H1 (cell line): Measurements from ENCODE around the gene FSCN2. TPM values are rescaled to one million over a fixed set of nuclear protein-coding genes. Genes with fewer than 3 reads are reported as not detected.

Experiments used
- ASH2L ChIP-seq: fragments of 200-600, 300-600 bp; sonication (generic); IDR thresholded peaks from one replicate; pipeline ENCODE4 v1.7.1; 2017; ENCODE audit warnings: low read length
- ATF3 ChIP-seq: IDR thresholded peaks from 2 replicates; pipeline ENCODE4 v1.6.1; 2011; ENCODE audit warnings: low read depth, mild to moderate bottlenecking, low read length; ENCODE audit not compliant: insufficient read depth
- CBX8 ChIP-seq: fragments of 300-800, 300-1000 bp; sonication (generic); IDR thresholded peaks from 2 replicates; pipeline ENCODE4 v1.7.1; 2016; ENCODE audit warnings: low read depth, low read length, borderline replicate concordance
- CREB1 ChIP-seq: IDR thresholded peaks from 2 replicates; pipeline ENCODE4 v1.6.1; 2012; ENCODE audit warnings: inconsistent platforms
- EGR1 ChIP-seq: IDR thresholded peaks from 2 replicates; pipeline ENCODE4 v1.6.1; 2011; ENCODE audit warnings: low read depth, low read length, borderline replicate concordance
- EP300 ChIP-seq, 2 experiments: IDR thresholded peaks; 1 replicate in 1 of 2; 2 replicates in 1 of 2; pipeline ENCODE4 v1.6.1; 2011 to 2012; ENCODE audit warnings: low read depth in 2 of 2, low read length in 2 of 2, mild to moderate bottlenecking in 2 of 2, borderline replicate concordance in 1 of 2, inconsistent platforms in 1 of 2, moderate library complexity in 1 of 2
- FOSL1 ChIP-seq: IDR thresholded peaks from 2 replicates; pipeline ENCODE4 v1.6.1; 2011; ENCODE audit warnings: mild to moderate bottlenecking, low read depth, low read length, moderate library complexity; ENCODE audit not compliant: insufficient read depth
- JUN ChIP-seq: IDR thresholded peaks from 2 replicates; pipeline ENCODE4 v1.6.1; 2011; ENCODE audit warnings: low read depth, mild to moderate bottlenecking, improper control_type of control experiment, low read length
- NRF1 ChIP-seq: IDR thresholded peaks from 2 replicates; pipeline ENCODE4 v1.6.1; 2011; ENCODE audit warnings: mild to moderate bottlenecking, low read depth, low read length, improper control_type of control experiment
- POLR2A ChIP-seq, 2 experiments: IDR thresholded peaks; 1 replicate in 1 of 2; 2 replicates in 1 of 2; pipeline ENCODE4 v1.6.1; 2011; ENCODE audit warnings: low read depth in 2 of 2, low read length in 2 of 2, mild to moderate bottlenecking in 2 of 2; ENCODE audit errors: control extremely low read depth in 1 of 2
- POU5F1 ChIP-seq: IDR thresholded peaks from 2 replicates; pipeline ENCODE4 v1.6.1; 2011; ENCODE audit warnings: low read depth, mild to moderate bottlenecking, low read length, moderate library complexity
- RAD21 ChIP-seq, 2 experiments: IDR thresholded peaks in 1 of 2; conservative IDR thresholded peaks in 1 of 2; 2 replicates each; pipeline ENCODE4 v1.6.1; 2011; ENCODE audit warnings: low read depth in 2 of 2, low read length in 2 of 2, improper control_type of control experiment in 1 of 2, inconsistent platforms in 1 of 2, mild to moderate bottlenecking in 1 of 2, moderate library complexity in 1 of 2
- RBBP5 ChIP-seq: IDR thresholded peaks from 2 replicates; pipeline ENCODE4 v1.7.1; 2012; ENCODE audit warnings: low read depth, mild to moderate bottlenecking, inconsistent platforms, low read length, moderate library complexity, borderline replicate concordance
- RFX5 ChIP-seq: IDR thresholded peaks from 2 replicates; pipeline ENCODE4 v1.6.1; 2011; ENCODE audit warnings: low read depth, low read length, improper control_type of control experiment, borderline replicate concordance
- RXRA ChIP-seq: IDR thresholded peaks from 2 replicates; pipeline ENCODE4 v1.6.1; 2011; ENCODE audit warnings: low read depth, mild to moderate bottlenecking, low read length, moderate library complexity; ENCODE audit not compliant: insufficient read depth
- SAP30 ChIP-seq: fragments of 300-600 bp; sonication (generic); IDR thresholded peaks from 2 replicates; pipeline ENCODE4 v1.7.1; 2012; ENCODE audit warnings: low read length, moderate library complexity, mild to moderate bottlenecking, inconsistent platforms; ENCODE audit not compliant: insufficient read depth, insufficient replicate concordance
- SIN3A ChIP-seq, 2 experiments: IDR thresholded peaks in 1 of 2; conservative IDR thresholded peaks in 1 of 2; 2 replicates each; pipeline ENCODE4 v1.6.1; 2011 to 2012; ENCODE audit warnings: low read length in 2 of 2, improper control_type of control experiment in 1 of 2, low read depth in 1 of 2, mild to moderate bottlenecking in 1 of 2
- SIRT6 ChIP-seq: IDR thresholded peaks from one replicate; pipeline ENCODE4 v1.7.1; 2012; ENCODE audit warnings: low read length, inconsistent platforms
- SIX5 ChIP-seq: IDR thresholded peaks from 2 replicates; pipeline ENCODE4 v1.6.1; 2011; ENCODE audit warnings: mild to moderate bottlenecking, low read depth, low read length
- SP1 ChIP-seq: IDR thresholded peaks from 2 replicates; pipeline ENCODE4 v1.6.1; 2011; ENCODE audit warnings: low read depth, low read length
- SP2 ChIP-seq: IDR thresholded peaks from 2 replicates; pipeline ENCODE4 v1.6.1; 2012; ENCODE audit warnings: mild to moderate bottlenecking, low read length, inconsistent platforms
- TAF1 ChIP-seq: IDR thresholded peaks from 2 replicates; pipeline ENCODE4 v1.6.1; 2011; ENCODE audit warnings: mild to moderate bottlenecking, low read depth, low read length
- TAF7 ChIP-seq: optimal IDR thresholded peaks from 2 replicates; pipeline ENCODE3; 2011; ENCODE audit warnings: low read depth, mild to moderate bottlenecking, inconsistent platforms, low read length, moderate library complexity, borderline replicate concordance
- polyA plus RNA-seq, 7 experiments: library from polyadenylated mRNA; depleted of rRNA in 3 of 7; stranded (reverse) in 5 of 7; unstranded in 2 of 7; fragments of >200 nt in 5 of 7; fragments of 200-250 nt in 2 of 7; gene quantifications; 1 replicate in 5 of 7; 2 replicates in 1 of 7; 4 replicates in 1 of 7; pipeline versions ENCODE4 v1.2.1 to v1.2.3, GENCODE V29; 2011 to 2013; ENCODE audit warnings: missing spikeins in 2 of 7, mixed read lengths in 2 of 7
- total RNA-seq: library from RNA; stranded (reverse); fragmentation: NEBNext Ultra II Directional; extraction: Animal tissue kit (Norgen Biotek cat#: 25700); gene quantifications from 2 replicates; pipeline ENCODE4 v1.2.1, GENCODE V29; 2021
- TF ChIP-seq, protein P1 (sequence below): IDR thresholded peaks from 2 replicates; pipeline ENCODE4 v1.6.1; 2012; ENCODE audit warnings: inconsistent platforms

FSCN2 gene
- total and polyA plus RNA-seq, 2 of the 8 experiments (the other 6 are each of a cell fraction or from before 2014, with no cell fraction given): 0.18 to 0.30 TPM

GRCh38 chr17:81484195-81484979, 43.8 kb upstream of the FSCN2 start (continued):
- TF ChIP-seq ASH2L (peak; percentile 72), EGR1 (peak; percentile 95), TAF7 (peak; percentile 63), SIN3A (conservative IDR thresholded peaks at IDR 0.05 in 1 of 2, IDR thresholded peaks at IDR 0.05 in 1 of 2; ENCODE audit: low read depth in 1 of 2, low read length in 2 of 2) (peak; percentile 49 to 85; a peak in 2 of 4 replicates), POU5F1 (no peak), POLR2A (IDR thresholded peaks at IDR 0.05; ENCODE audit: control extremely low read depth in 1 of 2, low read depth in 2 of 2, low read length in 2 of 2) (no peak), ATF3 (no peak), SAP30 (no peak), RBBP5 (no peak), TAF1 (no peak), JUN (no peak), EP300 (IDR thresholded peaks at IDR 0.05; ENCODE audit: borderline replicate concordance in 1 of 2, low read depth in 2 of 2, low read length in 2 of 2) (no peak), RXRA (no peak), NRF1 (no peak), CREB1 (peak; percentile 62), RFX5 (no peak), CBX8 (no peak), RAD21 (IDR thresholded peaks at IDR 0.05 in 1 of 2, conservative IDR thresholded peaks at IDR 0.05 in 1 of 2; ENCODE audit: low read depth in 2 of 2, low read length in 2 of 2) (peak; percentile 85 to 92), FOSL1 (peak; percentile 81), SIX5 (no peak), SIRT6 (no peak), SP2 (no peak), SP1 (no peak)
- TF ChIP-seq, protein P1, sequence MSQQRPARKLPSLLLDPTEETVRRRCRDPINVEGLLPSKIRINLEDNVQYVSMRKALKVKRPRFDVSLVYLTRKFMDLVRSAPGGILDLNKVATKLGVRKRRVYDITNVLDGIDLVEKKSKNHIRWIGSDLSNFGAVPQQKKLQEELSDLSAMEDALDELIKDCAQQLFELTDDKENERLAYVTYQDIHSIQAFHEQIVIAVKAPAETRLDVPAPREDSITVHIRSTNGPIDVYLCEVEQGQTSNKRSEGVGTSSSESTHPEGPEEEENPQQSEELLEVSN: peak; percentile 86
